Measurements from ENCODE around the gene CAMTA1.

- no peak for TF ChIP-seq CTCF (IDR thresholded peaks at IDR 0.05; ENCODE audit: low read length)
- no peak for TF ChIP-seq EZH2 (optimal IDR thresholded peaks at IDR 0.05; ENCODE audit: low read depth, low read length)
These were observed 553.8 kb downstream of the CAMTA1 start for GRCh38 chr1:7339014-7339413.
